CD4-positive, alpha-beta T cell (primary cell): ENCODE data around the gene INVS. TPM values are rescaled to one million over a fixed set of nuclear protein-coding genes. Genes with fewer than 3 reads are reported as not detected.

Experiments used
- ATAC-seq: fragments of 200-7000 bp; cut with Tn5 transposase; one replicate; pipeline ENCODE4 v1.10.0; 2022; ENCODE audit warnings: mild to moderate bottlenecking; ENCODE audit not compliant: poor library complexity
- CTCF ChIA-PET: fragments of 350-600 bp; sonication (Branson Sonifier 250); formaldehyde crosslinking; loops from one replicate; lab custom pipeline; 2021; ENCODE audit warnings: antibody characterized with exemption, inconsistent platforms; lab: Charles Lee
- POLR2A ChIA-PET: fragments of 350-600 bp; sonication (Branson Sonifier 250); formaldehyde crosslinking; loops from one replicate; lab custom pipeline; 2021; ENCODE audit warnings: antibody characterized with exemption, inconsistent platforms; lab: Charles Lee
- DNase-seq, 14 experiments: peaks; one replicate each; pipeline ENCODE4 v3.0.0-alpha.2; 2013 to 2020; ENCODE audit warnings: mixed read lengths in 2 of 14
- H3K27ac ChIP-seq, 2 donors: one replicate each; pipeline versions ENCODE4 v1.5.1 to v1.7.0; 2013; ENCODE audit warnings: low read length in 2 of 2, low read depth in 1 of 2, mild to moderate bottlenecking in 1 of 2
- H3K27me3 ChIP-seq, 2 experiments: 1 replicate in 1 of 2; 2 replicates in 1 of 2; pipeline versions ENCODE4 v1.6.1 to v1.7.0; 2013; ENCODE audit warnings: low read length in 2 of 2, control low read depth in 1 of 2, mild to moderate bottlenecking in 1 of 2, moderate library complexity in 1 of 2; ENCODE audit not compliant: insufficient read depth in 2 of 2, control insufficient read depth in 1 of 2
- H3K36me3 ChIP-seq: one replicate; pipeline ENCODE4 v1.6.1; 2013; ENCODE audit warnings: low read length, control low read depth; ENCODE audit not compliant: insufficient read depth
- H3K4me1 ChIP-seq: one replicate; pipeline ENCODE4 v1.6.1; 2013; ENCODE audit warnings: low read length, control low read depth; ENCODE audit not compliant: insufficient read depth
- H3K4me3 ChIP-seq: one replicate; pipeline ENCODE4 v1.5.1; 2013; ENCODE audit warnings: mild to moderate bottlenecking, low read length, moderate library complexity
- H3K9me3 ChIP-seq, 2 experiments: 1 replicate in 1 of 2; 2 replicates in 1 of 2; pipeline versions ENCODE4 v1.6.1 to v1.7.0; 2013; ENCODE audit warnings: low read length in 2 of 2, mild to moderate bottlenecking in 2 of 2, control low read depth in 1 of 2, moderate library complexity in 1 of 2; ENCODE audit not compliant: control insufficient read depth in 1 of 2, insufficient read depth in 1 of 2
- H3K27ac Mint-ChIP-seq: one replicate; pipeline ENCODE4 v1.8.0; 2020; ENCODE audit warnings: mixed read lengths
- H3K27me3 Mint-ChIP-seq: one replicate; pipeline ENCODE4 v1.8.0; 2021; ENCODE audit warnings: mixed read lengths
- H3K36me3 Mint-ChIP-seq: one replicate; pipeline ENCODE4 v1.8.0; 2021; ENCODE audit warnings: low read depth, mixed read lengths
- H3K4me1 Mint-ChIP-seq: one replicate; pipeline ENCODE4 v1.8.0; 2021; ENCODE audit warnings: low read depth, mixed read lengths
- H3K4me3 Mint-ChIP-seq: one replicate; pipeline ENCODE4 v1.8.0; 2020; ENCODE audit warnings: mild to moderate bottlenecking, mixed read lengths
- H3K9me3 Mint-ChIP-seq: one replicate; pipeline ENCODE4 v1.8.0; 2020; ENCODE audit warnings: mixed read lengths
- CTCF ChIP-seq: fragments of 200-600 bp; IDR thresholded peaks from one replicate; pipeline ENCODE4 v1.8.0; 2022; ENCODE audit warnings: antibody characterized with exemption, mild to moderate bottlenecking
- intact Hi-C, 2 experiments: fragments of 100-400 bp; cut with DNase I in 1 of 2; cut with micrococcal nuclease in 1 of 2; formaldehyde crosslinking; loops; one replicate each; pipeline versions ENCODE4 v1.15.1 to v1.9.0; 2023 to 2025; cut with DNase I, micrococcal nuclease
- total RNA-seq, 174 experiments: library from RNA in 2 of 174; stranded (reverse) in 2 of 174; gene quantifications; one replicate each; pipeline ENCODE4 v1.2.3 and lab custom pipeline; 2021 to 2026

Gene INVS
- total RNA-seq, 2 experiments from 2014 or later, result 13.6 to 14.3 TPM

GRCh38 chr9:100083448-100084127 lies 15.5 kb upstream of the INVS start:
- CTCF ChIA-PET, result interaction anchor here (0.8 kb wide), 1 partner anchor 11 kb away, joined by 3 read pairs; no protein-coding TSS in a partner anchor
- Mint-ChIP-seq H3K36me3 (peaks cover 8% of the 10 kb centered on the region), H3K9me3 (no peaks in the 10 kb centered on the region), H3K4me3 (peak overlapping the region; percentile 18), H3K4me1 (peaks cover 92% of the 10 kb centered on the region), H3K27ac (no peak overlapping the region), H3K27me3 (no peaks in the 10 kb centered on the region)
- DNase-seq, result no peak
- no peak overlapping the region for H3K27ac ChIP-seq
- no peaks in the 10 kb centered on the region for H3K27me3 ChIP-seq
- H3K9me3 ChIP-seq, result no peaks in the 10 kb centered on the region
- H3K36me3 ChIP-seq, result no peaks in the 10 kb centered on the region
- no peak for ATAC-seq
- POLR2A ChIA-PET, result interaction anchor here (1.0 kb wide), 1 partner anchor 31 kb away, joined by 3 read pairs; no protein-coding TSS in a partner anchor
- no peak for TF ChIP-seq CTCF
- intact Hi-C loops, result loop anchor here in 1 of 2 experiments (2.0 kb wide), 1 partner anchor 15 kb away; the partner anchor contains the start of genes ERP44 and INVS
- no peak overlapping the region for H3K4me3 ChIP-seq
- peaks cover 6% of the 10 kb centered on the region for H3K4me1 ChIP-seq

- ATAC-seq (no peak), DNase-seq (no peak)
- Histone ChIP-seq H3K4me3 (no peak overlapping the region), H3K4me1 (peaks cover 6% of the 10 kb centered on the region), H3K36me3 (no peaks in the 10 kb centered on the region), H3K27me3 (no peaks in the 10 kb centered on the region), H3K27ac (no peak overlapping the region), H3K9me3 (no peaks in the 10 kb centered on the region)
- ChIA-PET POLR2A (interaction anchor here (1.0 kb wide), 1 partner anchor 30 kb away, joined by 3 read pairs; no protein-coding TSS in a partner anchor), CTCF (no interaction called here)
- no peaks in the 10 kb centered on the region for H3K27me3 Mint-ChIP-seq
- no peak overlapping the region for H3K4me3 Mint-ChIP-seq
- H3K4me1 Mint-ChIP-seq, result peaks cover 92% of the 10 kb centered on the region
- no peak overlapping the region for H3K27ac Mint-ChIP-seq
- peaks cover 3% of the 10 kb centered on the region for H3K36me3 Mint-ChIP-seq
- intact Hi-C loops, result no loop called here
- TF ChIP-seq CTCF, result no peak
- no peaks in the 10 kb centered on the region for H3K9me3 Mint-ChIP-seq
Measured at GRCh38 chr9:100084128-100084453, 15.0 kb upstream of the INVS start.

GRCh38 chr9:100084734-100085133 lies 14.3 kb upstream of the INVS start:
- H3K36me3 Mint-ChIP-seq, result no peaks in the 10 kb centered on the region
- no peaks in the 10 kb centered on the region for H3K36me3 ChIP-seq
- H3K9me3 ChIP-seq, result no peaks in the 10 kb centered on the region
- H3K27me3 Mint-ChIP-seq, result no peaks in the 10 kb centered on the region
- ATAC-seq (peak; percentile 90), DNase-seq (peak in 3 of 14 experiments; percentile 43 to 49 (median 43))
- peak overlapping the region; percentile 23 for H3K4me3 Mint-ChIP-seq
- peak overlapping the region; percentile 25 for H3K27ac Mint-ChIP-seq
- peaks cover 6% of the 10 kb centered on the region for H3K4me1 ChIP-seq
- H3K4me1 Mint-ChIP-seq, result peaks cover 89% of the 10 kb centered on the region
- intact Hi-C loops, result no loop called here
- H3K27ac ChIP-seq, result no peak overlapping the region
- CTCF ChIA-PET, result no interaction called here
- TF ChIP-seq CTCF, result no peak
- H3K4me3 ChIP-seq, result no peak overlapping the region
- POLR2A ChIA-PET, result no interaction called here
- H3K9me3 Mint-ChIP-seq, result no peaks in the 10 kb centered on the region
- no peaks in the 10 kb centered on the region for H3K27me3 ChIP-seq
